NOMO-1 (cell line): ENCODE measurements around the gene PRKAR1B.

ENCODE experiments used
- DNase-seq, 2 experiments: peaks; one replicate each; lab custom pipeline; 2025; ENCODE audit not compliant: unreplicated experiment in 2 of 2; lab: John Stamatoyannopoulos, UW

PRKAR1B gene

GRCh38 chr7:594212-594913 is 132.7 kb downstream of the PRKAR1B start:
- no peak for DNase-seq

GRCh38 chr7:593324-594115 is 133.6 kb downstream of the PRKAR1B start:
- DNase-seq, result peak; percentile 7 to 22

DNA sequence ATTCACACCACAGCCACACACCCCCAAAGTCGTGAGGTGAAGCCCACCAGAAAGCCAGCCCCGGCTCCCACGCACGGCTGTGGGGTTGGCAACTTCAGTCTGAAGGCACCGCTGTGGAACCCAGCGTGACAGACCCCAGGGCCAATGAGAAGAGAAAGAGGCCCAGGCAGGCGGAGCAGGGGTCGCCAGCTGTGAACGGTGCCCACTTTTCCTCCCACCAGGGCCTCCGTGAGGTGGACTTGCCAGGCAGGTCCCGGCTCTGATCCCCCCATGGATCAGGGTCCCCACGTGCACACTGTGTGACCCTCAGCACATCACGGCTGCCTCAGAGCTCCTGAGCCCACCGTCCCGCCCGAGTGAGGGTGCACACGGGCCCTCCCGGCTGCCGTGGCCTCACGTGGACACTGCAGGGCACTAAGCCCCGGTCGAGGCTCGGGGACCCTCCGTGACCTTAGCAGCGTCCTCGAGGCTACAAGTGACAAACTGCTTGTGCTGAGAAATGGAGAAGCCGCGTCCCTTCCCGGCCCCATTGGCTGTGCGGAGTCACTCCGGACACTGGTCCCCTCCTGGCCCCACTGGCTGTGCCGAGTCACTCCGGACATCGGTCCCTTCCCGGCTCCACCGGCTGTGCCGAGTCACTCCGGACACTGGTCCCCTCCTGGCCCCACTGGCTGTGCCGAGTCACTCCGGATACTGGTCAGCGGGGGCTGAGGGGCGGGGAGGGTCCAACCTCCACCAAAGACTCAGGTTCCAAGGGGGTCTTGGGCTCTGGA is 135.0 kb downstream of the PRKAR1B start:
- no peak for DNase-seq

- DNase-seq, result no peak
These were observed 136.1 kb downstream of the PRKAR1B start for GRCh38 chr7:590731-591551.

DNA sequence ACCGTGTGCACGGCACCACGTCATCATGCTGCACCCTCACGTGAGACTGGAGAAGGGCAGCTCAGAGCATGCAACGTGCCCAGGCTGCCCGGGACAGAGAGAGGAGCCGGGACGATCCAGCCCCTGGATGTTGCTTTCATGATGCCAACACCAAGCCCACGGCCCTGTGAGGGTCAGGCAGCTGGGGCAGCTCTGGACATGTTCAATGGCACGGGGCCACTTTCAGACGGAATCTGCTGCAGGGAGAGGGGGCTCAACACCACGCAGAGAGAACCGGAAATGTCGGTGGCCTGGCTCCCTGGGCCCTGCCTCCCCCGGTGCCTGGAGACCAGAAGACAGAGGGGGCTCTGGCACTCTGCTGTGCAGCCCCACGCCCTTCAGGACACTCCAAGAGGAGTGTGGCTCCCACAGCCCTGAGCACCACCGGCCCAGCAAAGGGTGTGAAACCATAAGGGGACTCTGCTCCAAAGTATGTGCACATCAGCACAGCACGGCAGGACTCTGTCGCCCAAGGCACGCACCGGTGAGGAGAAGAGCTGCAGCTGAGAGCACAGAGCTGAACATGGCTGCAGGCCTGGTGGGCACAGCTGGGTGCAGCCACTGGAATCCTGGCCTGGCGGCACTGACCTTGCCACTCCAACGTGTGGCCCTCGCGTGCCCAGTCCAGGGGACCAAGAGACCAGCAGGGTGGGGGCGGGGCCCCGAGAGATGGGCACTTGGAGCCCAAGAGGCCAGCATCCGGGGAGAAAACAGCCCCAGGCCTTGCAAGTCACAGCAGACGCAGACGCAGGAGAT is 137.1 kb downstream of the PRKAR1B start:
- no peak for DNase-seq

GRCh38 chr7:587767-588166 is 139.3 kb downstream of the PRKAR1B start:
- no peak for DNase-seq

DNA sequence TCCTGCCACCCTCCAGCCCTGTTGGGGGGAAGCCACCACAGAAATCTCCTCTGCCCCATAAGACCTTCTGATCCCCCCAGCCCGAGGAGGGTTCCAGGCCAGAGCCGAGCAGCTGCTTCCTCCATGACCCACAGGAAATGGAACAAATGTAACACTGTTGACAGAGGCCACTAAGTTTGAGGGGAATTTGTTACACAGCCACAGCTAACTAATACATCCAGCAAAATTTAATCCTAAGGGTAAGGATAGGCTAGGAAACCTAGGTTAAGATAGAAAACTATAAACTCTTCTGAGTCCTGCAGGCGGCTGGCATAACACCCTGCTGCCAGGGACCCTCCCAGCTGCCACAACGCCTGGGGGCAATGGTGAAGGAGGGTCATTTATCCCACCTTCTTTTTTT is 140.6 kb downstream of the PRKAR1B start:
- DNase-seq, result no peak

DNA sequence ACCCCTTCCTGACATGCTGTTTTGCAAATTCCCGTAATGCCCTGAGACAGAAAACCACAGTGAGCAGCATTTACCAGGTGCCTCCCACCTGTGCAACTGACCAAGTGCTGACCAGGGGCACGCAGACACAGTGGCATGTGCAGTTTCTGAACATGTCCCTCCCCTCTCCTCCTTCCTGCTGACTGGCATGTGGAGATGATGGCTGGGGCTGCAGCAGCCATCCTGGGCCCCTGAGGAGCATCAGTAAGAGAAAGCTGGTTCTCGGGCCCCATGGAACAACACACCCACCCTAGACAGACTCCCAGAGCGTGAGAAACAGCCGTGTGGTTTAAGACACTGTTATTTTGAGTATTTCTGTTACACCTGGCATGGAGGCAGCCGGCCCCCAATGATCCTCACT is 141.2 kb downstream of the PRKAR1B start:
- no peak for DNase-seq

- DNase-seq, result no peak
These were observed 141.8 kb downstream of the PRKAR1B start for GRCh38 chr7:585229-585711.

DNA sequence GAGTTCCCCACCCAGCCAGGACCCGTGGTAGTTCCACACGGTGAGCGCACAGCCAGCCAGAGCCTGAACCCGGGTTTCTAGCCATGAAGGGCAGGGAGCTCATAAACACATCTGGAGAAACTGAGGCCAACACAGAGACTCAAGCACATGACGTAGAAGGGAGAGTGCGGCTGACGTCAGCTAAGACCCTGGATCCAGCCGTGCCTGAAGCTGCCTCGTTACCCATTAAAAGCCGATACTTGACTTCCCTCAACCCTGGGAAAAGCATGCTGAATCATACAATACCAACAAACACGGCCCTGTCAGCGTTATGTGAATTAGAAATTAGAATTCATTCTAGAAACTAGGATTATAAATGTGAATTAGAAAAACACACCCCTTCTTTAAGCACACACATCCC is 142.3 kb downstream of the PRKAR1B start:
- DNase-seq, result no peak

DNA sequence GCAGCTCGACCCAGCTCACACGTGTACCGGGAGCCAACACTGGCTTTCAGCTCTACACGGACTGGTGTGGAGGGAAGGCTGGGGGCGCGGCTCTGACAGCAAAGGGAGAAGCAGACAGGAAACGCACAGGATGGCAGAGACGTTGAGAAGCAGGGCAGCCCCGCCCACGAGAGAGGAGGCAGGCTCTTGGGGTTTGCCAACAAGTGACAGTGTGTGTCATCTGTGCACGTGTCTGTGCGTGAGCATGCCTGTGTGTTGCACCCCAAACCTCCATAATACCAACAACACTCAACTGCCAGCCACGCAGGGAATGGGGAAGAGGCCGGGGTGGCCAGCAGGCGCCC is 143.0 kb downstream of the PRKAR1B start:
- peak; percentile 50 to 78 for DNase-seq

GRCh38 chr7:583410-584121 is 143.5 kb downstream of the PRKAR1B start:
- no peak for DNase-seq

- DNase-seq, result no peak
These were observed 144.2 kb downstream of the PRKAR1B start for GRCh38 chr7:582931-583330.

DNA sequence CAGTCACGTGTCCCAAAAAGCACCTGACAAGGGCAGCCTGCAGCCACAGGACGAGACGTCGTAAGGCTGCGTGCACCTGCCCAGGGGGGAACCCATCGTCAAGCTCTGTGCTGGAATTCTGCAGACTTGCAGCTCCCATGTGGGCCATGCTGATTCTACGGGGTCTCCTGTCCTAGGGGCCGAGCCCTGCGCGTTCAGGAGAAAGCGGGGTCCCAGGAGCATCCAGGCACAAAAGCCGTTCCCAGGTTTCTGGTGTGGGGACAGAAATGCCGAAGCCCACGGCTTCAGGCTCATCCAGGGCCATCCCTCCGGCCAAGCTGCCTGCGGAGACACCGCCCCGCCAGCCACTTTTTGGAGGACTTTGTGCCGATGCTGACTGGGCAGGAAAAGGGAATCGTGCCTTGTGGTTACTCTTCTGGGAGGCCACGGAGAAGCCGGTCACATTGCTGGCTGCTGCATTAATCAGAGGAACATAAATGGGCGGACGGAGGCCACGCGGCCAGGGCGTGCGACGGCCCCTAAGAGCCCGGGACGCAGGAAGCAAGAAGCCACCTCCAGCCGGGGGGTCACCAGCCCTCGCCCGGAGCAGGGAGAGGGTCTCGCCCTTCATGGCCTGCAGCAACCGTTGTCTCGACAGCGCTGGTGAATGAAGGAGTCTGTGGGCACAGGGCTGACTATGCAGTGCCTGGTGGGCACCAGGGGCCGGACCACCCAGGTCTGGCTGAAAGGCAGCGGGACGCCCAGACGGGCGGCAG is 144.8 kb downstream of the PRKAR1B start:
- DNase-seq, result no peak

GRCh38 chr7:578386-578785 is 148.7 kb downstream of the PRKAR1B start:
- DNase-seq, result no peak

GRCh38 chr7:577741-578370 is 149.2 kb downstream of the PRKAR1B start:
- DNase-seq, result no peak

DNA sequence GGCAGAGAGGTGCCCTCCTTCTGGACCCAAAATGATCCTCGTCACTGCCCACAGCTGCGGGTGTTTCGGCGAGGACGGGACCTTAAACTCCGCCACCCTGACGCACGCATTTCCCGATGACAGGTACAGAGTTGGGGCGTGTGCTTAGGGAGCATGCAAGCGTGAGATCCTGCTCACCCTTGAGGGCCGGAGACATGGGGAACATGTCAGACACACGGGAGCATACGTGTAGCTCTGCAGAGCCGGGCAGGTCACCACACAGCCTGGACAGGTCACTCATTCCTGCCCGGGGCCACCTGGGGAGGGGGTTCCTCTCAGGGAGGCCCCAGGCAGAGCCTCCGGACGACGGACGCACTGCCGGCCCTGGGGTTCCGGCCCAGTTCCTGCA is 149.8 kb downstream of the PRKAR1B start:
- DNase-seq, result no peak
